SH-SY5Y (cell line): Measurements from ENCODE around the gene ISLR2.
"Not testable (repeated sequence)": the region's sequence is repeated elsewhere in the genome, so short reads cannot be mapped to it uniquely, and the experiment has no call there.

Source experiments
- GATA2 ChIP-seq: IDR thresholded peaks from 2 replicates; pipeline ENCODE4 v1.6.1; 2011; ENCODE audit warnings: mild to moderate bottlenecking, low read depth, low read length
- GATA3 ChIP-seq: IDR thresholded peaks from 2 replicates; pipeline ENCODE4 v1.6.1; 2011; ENCODE audit warnings: low read depth, mild to moderate bottlenecking, low read length, moderate library complexity

ISLR2 gene, protein sequence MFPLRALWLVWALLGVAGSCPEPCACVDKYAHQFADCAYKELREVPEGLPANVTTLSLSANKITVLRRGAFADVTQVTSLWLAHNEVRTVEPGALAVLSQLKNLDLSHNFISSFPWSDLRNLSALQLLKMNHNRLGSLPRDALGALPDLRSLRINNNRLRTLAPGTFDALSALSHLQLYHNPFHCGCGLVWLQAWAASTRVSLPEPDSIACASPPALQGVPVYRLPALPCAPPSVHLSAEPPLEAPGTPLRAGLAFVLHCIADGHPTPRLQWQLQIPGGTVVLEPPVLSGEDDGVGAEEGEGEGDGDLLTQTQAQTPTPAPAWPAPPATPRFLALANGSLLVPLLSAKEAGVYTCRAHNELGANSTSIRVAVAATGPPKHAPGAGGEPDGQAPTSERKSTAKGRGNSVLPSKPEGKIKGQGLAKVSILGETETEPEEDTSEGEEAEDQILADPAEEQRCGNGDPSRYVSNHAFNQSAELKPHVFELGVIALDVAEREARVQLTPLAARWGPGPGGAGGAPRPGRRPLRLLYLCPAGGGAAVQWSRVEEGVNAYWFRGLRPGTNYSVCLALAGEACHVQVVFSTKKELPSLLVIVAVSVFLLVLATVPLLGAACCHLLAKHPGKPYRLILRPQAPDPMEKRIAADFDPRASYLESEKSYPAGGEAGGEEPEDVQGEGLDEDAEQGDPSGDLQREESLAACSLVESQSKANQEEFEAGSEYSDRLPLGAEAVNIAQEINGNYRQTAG

DNA sequence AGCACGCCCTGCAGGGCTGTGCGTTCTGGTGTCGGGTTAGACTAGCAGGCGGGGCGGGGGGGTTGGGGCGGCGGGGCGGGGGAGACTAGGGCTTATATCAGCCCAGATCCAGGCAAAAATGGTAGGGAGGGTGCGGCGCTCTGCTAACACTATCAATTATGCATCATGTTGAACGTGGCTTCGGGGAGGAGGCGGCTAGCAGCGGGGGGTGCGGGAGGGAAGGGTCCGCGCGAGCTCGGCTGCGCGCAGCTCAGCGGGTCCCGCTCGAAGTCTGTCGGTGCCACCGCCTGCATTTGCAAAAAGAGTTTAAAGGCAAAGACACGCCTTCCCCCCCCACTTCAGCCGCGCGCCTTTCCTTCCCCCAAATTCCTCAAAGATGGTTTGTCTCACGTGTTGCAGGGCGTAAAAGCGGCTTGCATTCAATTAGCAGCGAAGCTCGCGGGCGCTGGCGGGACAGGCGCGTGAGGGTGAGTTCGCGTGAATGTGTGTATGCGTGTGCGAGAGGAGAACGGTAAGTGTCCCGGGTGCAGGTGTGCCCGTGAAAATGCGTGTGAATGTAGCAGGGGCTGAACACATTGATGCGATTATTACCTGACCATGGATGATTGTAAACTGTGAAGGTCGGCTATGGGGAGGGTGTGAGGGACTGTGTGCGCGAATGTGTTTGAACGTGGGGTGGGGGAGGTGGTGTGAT is at the start of gene ISLR2:
Gene ISLR2, plus strand, starts transcription at position 432 of the 694 bp plus-strand sequence. CDS start 2,169 bp downstream, outside the sequence.
- TF ChIP-seq GATA2 = no peak

- TF ChIP-seq GATA3, GATA2: not testable (repeated sequence)
Measured at GRCh38 chr15:74082450-74082849, 47.9 kb upstream of the ISLR2 start, which contains the start of gene GOLGA6A. GOLGA6A (minus strand) TSS chr15:74082550; CDS start chr15:74082509, 41 bp downstream.

- TF ChIP-seq GATA3 = no peak
- no peak for TF ChIP-seq GATA2
Measured at GRCh38 chr15:74108111-74108510, 22.3 kb upstream of the ISLR2 start.

DNA sequence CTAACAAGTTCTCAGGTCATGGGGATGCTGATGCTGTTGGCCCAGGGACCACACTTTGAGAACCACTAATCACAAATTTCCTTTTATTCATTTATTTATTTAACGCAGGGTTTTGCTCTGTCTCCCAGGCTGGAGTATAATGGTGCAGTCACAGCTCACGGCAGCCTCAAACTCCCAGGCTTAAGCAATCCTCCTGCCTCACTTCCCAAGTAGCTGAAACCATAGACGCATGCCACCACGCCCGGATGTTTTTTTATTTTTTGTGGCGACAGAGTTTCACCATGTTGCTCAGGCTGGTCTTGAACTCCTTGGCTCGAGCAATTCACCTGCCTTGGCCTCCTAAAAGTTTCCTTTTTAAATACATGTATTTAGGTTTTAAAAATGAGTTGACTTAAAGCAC is 20.7 kb upstream of the ISLR2 start:
- TF ChIP-seq GATA3 = no peak
- TF ChIP-seq GATA2 = no peak

- no peak for TF ChIP-seq GATA2
- no peak for TF ChIP-seq GATA3
Measured at GRCh38 chr15:74120426-74120825, 10.0 kb upstream of the ISLR2 start.

DNA sequence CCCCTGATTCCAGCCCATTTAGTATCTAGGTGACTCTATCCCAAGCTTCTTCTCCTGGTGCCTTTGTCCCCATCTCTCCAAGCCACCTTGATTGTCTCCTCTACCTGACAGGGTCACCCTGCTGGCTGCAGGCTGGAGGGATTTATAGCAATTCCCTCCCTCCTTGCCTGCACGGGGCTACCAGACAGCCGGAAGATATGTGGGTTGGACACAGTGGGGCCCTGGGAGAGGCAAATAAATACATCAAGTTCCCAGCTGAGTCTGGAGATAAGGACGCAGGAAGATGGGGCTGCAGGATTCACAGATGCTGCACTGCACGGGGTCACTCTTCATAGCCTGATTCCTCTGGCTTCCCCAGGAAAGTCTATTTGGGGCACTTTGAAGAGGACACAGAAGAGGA is 9.3 kb upstream of the ISLR2 start:
- TF ChIP-seq GATA3 (no peak), GATA2 (no peak)

GRCh38 chr15:74121858-74122257 is 8.5 kb upstream of the ISLR2 start:
- TF ChIP-seq GATA3 (no peak), GATA2 (no peak)

DNA sequence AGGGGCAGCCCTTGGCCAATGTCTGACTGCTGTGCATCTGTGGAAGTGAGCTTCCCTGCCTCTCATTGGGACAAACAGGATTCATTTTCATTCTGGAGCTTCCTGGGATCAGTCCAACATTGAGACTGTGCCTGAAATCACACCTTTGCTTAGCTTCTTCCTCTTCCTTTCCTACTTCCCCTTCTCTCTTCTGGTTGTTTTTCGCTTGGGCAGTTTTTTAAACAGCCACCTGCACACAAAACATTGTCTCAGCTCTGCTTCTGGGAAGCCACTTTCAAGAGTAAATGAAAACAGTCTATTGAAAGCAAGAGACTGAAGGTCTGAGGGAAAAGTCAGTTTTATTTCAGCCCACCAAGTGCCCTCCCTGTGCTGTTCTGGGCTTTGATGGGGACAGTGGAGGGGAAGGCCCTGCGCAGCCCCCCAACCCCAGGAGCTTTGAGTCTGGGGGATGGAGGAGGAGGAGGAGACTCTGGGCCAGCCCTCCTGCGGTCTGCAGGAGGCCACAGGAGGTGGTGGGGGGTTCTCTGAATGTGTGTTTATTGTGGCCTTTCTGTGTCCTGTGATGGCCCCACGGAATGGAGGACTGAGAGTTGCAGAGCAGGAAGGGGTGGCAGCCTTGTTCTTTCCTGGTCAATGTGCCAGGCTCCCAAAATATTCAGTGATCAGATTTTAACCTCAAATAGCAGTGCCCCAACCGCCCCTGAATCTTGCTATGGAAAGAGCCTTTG is 7.8 kb upstream of the ISLR2 start:
- TF ChIP-seq GATA3 (no peak), GATA2 (no peak)

DNA sequence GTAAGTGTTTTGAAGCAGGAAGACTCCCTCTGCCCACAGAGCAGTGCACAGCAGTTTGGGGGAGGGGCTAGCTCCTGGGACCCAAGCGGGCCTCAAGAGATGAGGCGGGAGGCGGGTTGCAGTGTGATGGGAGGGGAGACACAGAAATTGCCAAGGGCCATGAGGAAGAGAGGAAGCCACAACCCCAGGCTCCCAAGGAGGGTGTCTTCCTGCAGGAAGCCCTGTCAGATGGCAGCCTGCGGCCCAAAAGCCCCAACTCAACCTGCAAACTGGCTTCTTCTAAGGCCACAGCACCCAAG is 7.3 kb upstream of the ISLR2 start:
- TF ChIP-seq GATA3 (no peak), GATA2 (no peak)

- TF ChIP-seq GATA2 (no peak), GATA3 (no peak)
Measured at GRCh38 chr15:74123658-74124057, 6.7 kb upstream of the ISLR2 start.

DNA sequence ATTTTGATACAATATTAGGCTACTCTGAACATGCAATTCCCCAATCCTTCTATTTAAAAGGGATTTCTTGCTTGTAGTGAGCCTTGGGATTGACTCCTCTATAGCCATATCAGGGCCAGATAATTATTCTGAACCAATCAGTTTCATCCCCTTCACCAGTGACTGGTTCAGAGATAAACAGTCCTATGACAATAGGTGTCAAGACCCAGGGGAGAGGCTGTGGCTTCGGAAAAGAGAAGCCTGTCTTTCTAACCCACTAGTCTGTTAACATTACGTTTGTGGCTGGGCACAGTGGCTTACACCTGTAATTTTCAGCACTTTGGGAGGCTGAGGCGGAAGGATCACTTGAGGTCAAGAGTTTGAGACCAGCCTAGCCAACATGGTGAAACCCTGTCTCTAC is 6.2 kb upstream of the ISLR2 start:
- TF ChIP-seq GATA2 (no peak), GATA3 (no peak)

DNA sequence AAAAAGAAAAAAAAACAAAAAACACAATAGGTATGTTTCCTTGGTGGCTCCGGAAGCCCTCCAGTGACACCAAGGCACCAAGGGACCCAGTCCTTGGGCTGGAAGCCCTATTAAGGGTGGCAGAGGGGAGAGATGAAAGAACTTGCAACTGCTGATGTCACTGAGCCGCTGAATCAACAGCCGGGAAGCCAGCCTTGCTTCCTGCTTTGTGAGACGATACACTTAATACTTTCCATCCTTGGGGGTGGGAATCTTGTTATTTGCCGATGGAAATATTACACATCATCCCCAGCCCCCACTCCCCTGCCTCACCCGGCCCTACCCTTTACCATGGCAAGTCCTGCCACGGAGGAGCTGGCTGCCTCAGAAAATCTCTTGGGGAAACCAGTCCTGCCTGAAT is 5.6 kb upstream of the ISLR2 start:
- TF ChIP-seq GATA3 (no peak), GATA2 (no peak)

- TF ChIP-seq GATA2 = no peak
- TF ChIP-seq GATA3 = no peak
Measured at GRCh38 chr15:74127255-74127953, 3.0 kb upstream of the ISLR2 start.
